Testis (tissue), 3 donors: Measurements from ENCODE around the gene GDPGP1. TPM values are rescaled to one million over a fixed set of nuclear protein-coding genes. Genes with fewer than 3 reads are reported as not detected.

Experiments used
- DNase-seq: peaks from one replicate; pipeline ENCODE4 v3.0.0-alpha.2; 2019
- H3K27ac ChIP-seq, 2 donors: fragments of 200-600 bp; sonication (generic); one replicate each; pipeline ENCODE4 v1.5.1; 2019
- H3K27me3 ChIP-seq: fragments of 200-600 bp; sonication (generic); one replicate; pipeline ENCODE4 v1.5.1; 2019
- H3K36me3 ChIP-seq: fragments of 200-600 bp; sonication (generic); one replicate; pipeline ENCODE4 v1.5.1; 2017; ENCODE audit warnings: low read depth; ENCODE audit errors: missing control alignments
- H3K4me1 ChIP-seq: fragments of 200-600 bp; sonication (generic); one replicate; pipeline ENCODE4 v1.5.1; 2019
- H3K4me3 ChIP-seq, 2 donors: fragments of 200-600 bp; sonication (generic); one replicate each; pipeline ENCODE4 v1.5.1; 2017 to 2019
- H3K9me3 ChIP-seq: fragments of 200-600 bp; sonication (generic); one replicate; pipeline ENCODE4 v1.5.1; 2017
- CTCF ChIP-seq, 3 experiments: fragments of 450-650 bp in 2 of 3; fragments of 200-600 bp in 1 of 3; sonication (generic) in 1 of 3; IDR thresholded peaks; one replicate each; pipeline ENCODE4 v1.5.1; 2016 to 2019; ENCODE audit warnings: antibody characterized with exemption in 3 of 3, mild to moderate bottlenecking in 2 of 3, moderate library complexity in 1 of 3
- POLR2A ChIP-seq: fragments of 450-650 bp; IDR thresholded peaks from one replicate; pipeline ENCODE4 v1.6.1; 2017; ENCODE audit warnings: antibody characterized with exemption, mild to moderate bottlenecking, moderate library complexity
- WGBS, 2 donors: methylation state at CpG; one replicate each; pipeline ENCODE4 v1.1.5; 2018; 5-methylcytosine and 5-hydroxymethylcytosine counted together
- intact Hi-C: fragments of 100-400 bp; cut with DNase I; formaldehyde crosslinking; loops from one replicate; pipeline ENCODE4 v1.15.1; 2023; ENCODE audit warnings: low total_unique reads
- polyA plus RNA-seq: library from polyadenylated mRNA; stranded (reverse); fragments of 350-450 nt; fragmentation: Illumina TruSeq; extraction: RNeasy Lipid Tissue Mini Kit (QIAGEN cat#74804); gene quantifications from one replicate; pipeline ENCODE4 v1.2.3, GENCODE V29; 2014; ENCODE audit warnings: low read depth, low replicate concordance; ENCODE audit not compliant: insufficient read depth
- total RNA-seq, 2 donors: library from RNA; depleted of rRNA; stranded (reverse); fragments of >200 nt; gene quantifications; one replicate each; pipeline ENCODE4 v1.2.3, GENCODE V29; 2016

Gene GDPGP1
- total and polyA plus RNA-seq, 3 donors from 2014 or later, result 6.2 to 16.1 (median 8.9) TPM

- Histone ChIP-seq H3K27ac (no peak overlapping the region), H3K27me3 (no peaks in the 10 kb centered on the region), H3K4me1 (peaks cover 11% of the 10 kb centered on the region), H3K36me3 (no peaks in the 10 kb centered on the region), H3K9me3 (no peaks in the 10 kb centered on the region), H3K4me3 (no peak overlapping the region)
- intact Hi-C loops, result no loop called here
- WGBS, 2 donors, result 93% methylated on average over 5 of the region's 5 CpGs
- TF ChIP-seq POLR2A, result no peak
- no peak for TF ChIP-seq CTCF (IDR thresholded peaks at IDR 0.05)
- no peak for DNase-seq
Measured at GRCh38 chr15:90261811-90262210, 27.8 kb downstream of the GDPGP1 start.

GRCh38 chr15:90262426-90262825 lies 28.4 kb downstream of the GDPGP1 start:
- Histone ChIP-seq H3K4me1 (peaks cover 18% of the 10 kb centered on the region), H3K36me3 (no peaks in the 10 kb centered on the region), H3K27me3 (no peaks in the 10 kb centered on the region), H3K27ac (no peak overlapping the region), H3K4me3 (no peak overlapping the region), H3K9me3 (no peaks in the 10 kb centered on the region)
- intact Hi-C loops, result no loop called here
- TF ChIP-seq POLR2A (no peak), CTCF (IDR thresholded peaks at IDR 0.05) (no peak)
- WGBS, 2 donors, result 81% methylated on average over 5 of the region's 5 CpGs
- DNase-seq, result no peak

GRCh38 chr15:90264671-90265070 lies 30.7 kb downstream of the GDPGP1 start:
- Histone ChIP-seq H3K9me3 (no peaks in the 10 kb centered on the region), H3K27ac (peak overlapping the region; percentile 91 to 94), H3K27me3 (no peaks in the 10 kb centered on the region), H3K36me3 (no peaks in the 10 kb centered on the region), H3K4me3 (peak overlapping the region; percentile 78 to 81), H3K4me1 (peaks cover 31% of the 10 kb centered on the region)
- 32 to 42% methylated on average over 4 of the region's 4 CpGs for WGBS, 2 donors
- intact Hi-C loops, result no loop called here
- no peak for DNase-seq
- TF ChIP-seq CTCF (IDR thresholded peaks at IDR 0.05), result no peak

GRCh38 chr15:90265271-90266060 lies 31.5 kb downstream of the GDPGP1 start, which contains the start of gene NGRN:
Gene NGRN (plus strand): TSS chr15:90265672. CDS start chr15:90265713, 41 bp downstream.
- intact Hi-C loops, result no loop called here
- Histone ChIP-seq H3K27ac (peak within 1 kb of the TSS; percentile 91 to 94), H3K4me1 (peaks cover 35% of the 10 kb centered on the region), H3K36me3 (no peaks in the 10 kb centered on the region), H3K4me3 (peak within 1 kb of the TSS; percentile 78 to 81), H3K27me3 (no peaks in the 10 kb centered on the region), H3K9me3 (no peaks in the 10 kb centered on the region)
- peak; percentile 97 for DNase-seq
- peak; percentile 79 for TF ChIP-seq POLR2A
- TF ChIP-seq CTCF (IDR thresholded peaks at IDR 0.05), result no peak
- 0 to 1% methylated on average over 7 to 57 of the region's 59 CpGs for WGBS, 2 donors

- intact Hi-C loops, result no loop called here
- Histone ChIP-seq H3K9me3 (no peaks in the 10 kb centered on the region), H3K27ac (peak overlapping the region; percentile 91 to 94), H3K27me3 (no peaks in the 10 kb centered on the region), H3K4me1 (peaks cover 38% of the 10 kb centered on the region), H3K4me3 (peak overlapping the region; percentile 78 to 81), H3K36me3 (no peaks in the 10 kb centered on the region)
- WGBS, 2 donors, result 0 to 1% methylated on average over 16 of the region's 16 CpGs
- peak; percentile 54 for DNase-seq
- TF ChIP-seq CTCF (IDR thresholded peaks at IDR 0.05) (no peak), POLR2A (no peak)
Measured at GRCh38 chr15:90266061-90266431, 32.0 kb downstream of the GDPGP1 start.
